K562 (cell line): ENCODE data around the gene ZNF174. TPM values are rescaled to one million over a fixed set of nuclear protein-coding genes. Genes with fewer than 3 reads are reported as not detected.

Experiments used
- BACH1 ChIP-seq: fragments of 200-800 bp; sonication (Bioruptor generic); IDR thresholded peaks from 2 replicates; pipeline ENCODE4 v1.6.1; 2016; ENCODE audit warnings: missing genetic modification characterization, missing compliant biosample characterization
- EWSR1 ChIP-seq: fragments of 450-650 bp; IDR thresholded peaks from 2 replicates; pipeline ENCODE4 v1.6.1; 2018; ENCODE audit warnings: borderline replicate concordance, mild to moderate bottlenecking, low read depth, moderate library complexity; ENCODE audit not compliant: partially characterized antibody
- FOXK1 ChIP-seq: sonication (generic); formaldehyde crosslinking; IDR thresholded peaks from 2 replicates; pipeline ENCODE4 v1.8.0; 2022; ENCODE audit warnings: missing genetic modification reagents, mild to moderate bottlenecking, borderline replicate concordance
- MLX ChIP-seq, 2 experiments: fragments of 450-650 bp in 1 of 2; sonication (generic) in 1 of 2; formaldehyde crosslinking; conservative IDR thresholded peaks; 2 replicates each; pipeline versions ENCODE4 v1.4.0 to v1.8.1; 2020 to 2022; ENCODE audit warnings: mild to moderate bottlenecking in 1 of 2, missing genetic modification reagents in 1 of 2
- ZFP91 ChIP-seq: sonication (generic); formaldehyde crosslinking; IDR thresholded peaks from 2 replicates; pipeline ENCODE4 v1.8.0; 2022; ENCODE audit warnings: mild to moderate bottlenecking, missing genetic modification reagents
- ZNF609 ChIP-seq: sonication (generic); formaldehyde crosslinking; IDR thresholded peaks from 2 replicates; pipeline ENCODE4 v1.8.1; 2023; ENCODE audit warnings: missing genetic modification reagents, mild to moderate bottlenecking, borderline replicate concordance
- polyA plus RNA-seq, 8 experiments: library from polyadenylated mRNA; depleted of rRNA in 4 of 8; stranded (reverse) in 5 of 8; unstranded in 3 of 8; fragments of >200 nt; fragmentation: Nextera tagmentation in 2 of 8; fragmentation: Illumina TruSeq in 1 of 8; extraction: Ambion mirVana in 2 of 8; extraction: Trizol in 1 of 8; gene quantifications; 2 replicates each; pipeline versions ENCODE4 v1.2.1 to v1.2.3, GENCODE V29; 2011 to 2014; ENCODE audit warnings: inconsistent platforms in 1 of 8, missing spikeins in 1 of 8
- total RNA-seq, 7 experiments: library from RNA; depleted of rRNA in 6 of 7; stranded (reverse); fragments of >200 nt in 6 of 7; fragmentation: Illumina TruSeq in 2 of 7; extraction: Trizol in 2 of 7; gene quantifications; 2 replicates each; pipeline versions ENCODE4 v1.2.1 to v1.2.3, GENCODE V29; 2011 to 2021; ENCODE audit warnings: low replicate concordance in 1 of 7

Gene ZNF174
- total and polyA plus RNA-seq, 9 of the 15 experiments (the other 6 are each of a cell fraction or from before 2014, with no cell fraction given): 5.1 to 19.1 (median 12.5) TPM

GRCh38 chr16:3375680-3376079 is 25.3 kb upstream of the ZNF174 start (continued):
- TF ChIP-seq MLX (CRISPR knock-in tag; conservative IDR thresholded peaks at IDR 0.05): no peak
- TF ChIP-seq BACH1 (tag): no peak
- TF ChIP-seq ZNF609 (CRISPR knock-in tag): no peak
- no peak for TF ChIP-seq EWSR1
- TF ChIP-seq ZFP91: no peak
- no peak for TF ChIP-seq FOXK1 (CRISPR knock-in tag)
